ENCODE results near the gene LCLAT1. TPM values are rescaled to one million over a fixed set of nuclear protein-coding genes. Genes with fewer than 3 reads are reported as not detected.

Gene LCLAT1
- polyA plus RNA-seq, 1 donor (not counting 4 experiments of a cell fraction or from before 2014, with no cell fraction given), result 17.1 TPM

- H3K27ac ChIP-seq (ENCODE audit: control insufficient read depth, insufficient read depth, low read length), result no peak overlapping the region
- H3K9me1 ChIP-seq (ENCODE audit: control insufficient read depth, extremely low read depth, insufficient read depth, low read length), result no peaks in the 10 kb centered on the region
- no peaks in the 10 kb centered on the region for H3K36me3 ChIP-seq (ENCODE audit: control insufficient read depth in 2 of 2, extremely low read depth in 1 of 2, insufficient read depth in 2 of 2, low read length in 2 of 2)
- H3K27me3 ChIP-seq (ENCODE audit: control insufficient read depth, extremely low read depth, insufficient read depth, low read length), result no peaks in the 10 kb centered on the region
- no peaks in the 10 kb centered on the region for H3K4me1 ChIP-seq (ENCODE audit: control insufficient read depth, extremely low read depth, insufficient read depth, low read length)
- no peaks in the 10 kb centered on the region for H3K79me2 ChIP-seq (ENCODE audit: control insufficient read depth, insufficient read depth, low read length)
- TF ChIP-seq EZH2 (IDR thresholded peaks at IDR 0.05; ENCODE audit: low read length) (no peak), CTCF (optimal IDR thresholded peaks at IDR 0.05 in 1 of 3, IDR thresholded peaks at IDR 0.05 in 1 of 3, conservative IDR thresholded peaks at IDR 0.05 in 1 of 3; ENCODE audit: extremely low read depth in 1 of 3, insufficient read depth in 2 of 3, low read length in 3 of 3) (no peak)
- H3K9me3 ChIP-seq (ENCODE audit: control insufficient read depth, low read depth, low read length), result no peaks in the 10 kb centered on the region
- H4K20me1 ChIP-seq (ENCODE audit: control insufficient read depth, extremely low read depth, insufficient read depth, low read length), result no peaks in the 10 kb centered on the region
- H2AFZ ChIP-seq (ENCODE audit: control insufficient read depth, low read length), result no peak overlapping the region
- no peak for DNase-seq (ENCODE audit: low read depth, low spot score)
- dilution Hi-C loops (cut with MboI; ENCODE audit: extremely low pct_ligation_motif_present, low sequenced_read_pairs), result no loop called here
- no peak overlapping the region for H3K9ac ChIP-seq (ENCODE audit: control insufficient read depth, extremely low read depth, insufficient read depth, low read length)
- no peak overlapping the region for H3K4me3 ChIP-seq (ENCODE audit: control insufficient read depth in 2 of 3, extremely low read depth in 1 of 3, insufficient read depth in 2 of 3, low read depth in 1 of 3, low read length in 3 of 3)
- no peak overlapping the region for H3K4me2 ChIP-seq (ENCODE audit: control insufficient read depth, extremely low read depth, insufficient read depth, low read depth, low read length)
- no peak for FAIRE-seq
Observed at GRCh38 chr2:30628341-30628740, 181.3 kb downstream of the LCLAT1 start.

GRCh38 chr2:30629866-30630265 is 182.8 kb downstream of the LCLAT1 start:
- H3K9me3 ChIP-seq (ENCODE audit: control insufficient read depth, low read depth, low read length), result no peaks in the 10 kb centered on the region
- H3K36me3 ChIP-seq (ENCODE audit: control insufficient read depth in 2 of 2, extremely low read depth in 1 of 2, insufficient read depth in 2 of 2, low read length in 2 of 2), result no peaks in the 10 kb centered on the region
- H4K20me1 ChIP-seq (ENCODE audit: control insufficient read depth, extremely low read depth, insufficient read depth, low read length), result no peaks in the 10 kb centered on the region
- no peaks in the 10 kb centered on the region for H3K79me2 ChIP-seq (ENCODE audit: control insufficient read depth, insufficient read depth, low read length)
- dilution Hi-C loops (cut with MboI; ENCODE audit: extremely low pct_ligation_motif_present, low sequenced_read_pairs), result no loop called here
- H3K27me3 ChIP-seq (ENCODE audit: control insufficient read depth, extremely low read depth, insufficient read depth, low read length), result no peaks in the 10 kb centered on the region
- no peak overlapping the region for H3K4me3 ChIP-seq (ENCODE audit: control insufficient read depth in 2 of 3, extremely low read depth in 1 of 3, insufficient read depth in 2 of 3, low read depth in 1 of 3, low read length in 3 of 3)
- TF ChIP-seq EZH2 (IDR thresholded peaks at IDR 0.05; ENCODE audit: low read length), result no peak
- no peak for TF ChIP-seq CTCF (optimal IDR thresholded peaks at IDR 0.05 in 1 of 3, IDR thresholded peaks at IDR 0.05 in 1 of 3, conservative IDR thresholded peaks at IDR 0.05 in 1 of 3; ENCODE audit: extremely low read depth in 1 of 3, insufficient read depth in 2 of 3, low read length in 3 of 3)
- H3K4me2 ChIP-seq (ENCODE audit: control insufficient read depth, extremely low read depth, insufficient read depth, low read depth, low read length), result no peak overlapping the region
- H3K9me1 ChIP-seq (ENCODE audit: control insufficient read depth, extremely low read depth, insufficient read depth, low read length), result no peaks in the 10 kb centered on the region
- no peak for DNase-seq (ENCODE audit: low read depth, low spot score)
- no peak overlapping the region for H3K9ac ChIP-seq (ENCODE audit: control insufficient read depth, extremely low read depth, insufficient read depth, low read length)
- no peak overlapping the region for H2AFZ ChIP-seq (ENCODE audit: control insufficient read depth, low read length)
- H3K27ac ChIP-seq (ENCODE audit: control insufficient read depth, insufficient read depth, low read length), result no peak overlapping the region
- H3K4me1 ChIP-seq (ENCODE audit: control insufficient read depth, extremely low read depth, insufficient read depth, low read length), result no peaks in the 10 kb centered on the region
- no peak for FAIRE-seq
